Stimulated activated CD8-positive, alpha-beta memory T cell treated with anti-CD3 and anti-CD28 coated beads, Interleukin-4, amount 100 ng/mL, for 48 hours (primary cell): ENCODE measurements around the gene TSNAX.
A peak's percentile ranks its signal among the peaks of the same experiment; 100 is the strongest.
"Not testable (repeated sequence)": the region's sequence is repeated elsewhere in the genome, so short reads cannot be mapped to it uniquely, and the experiment has no call there.

Experiments
- DNase-seq: peaks from one replicate; pipeline ENCODE4 v3.0.0-alpha.2; 2020

TSNAX gene

DNA sequence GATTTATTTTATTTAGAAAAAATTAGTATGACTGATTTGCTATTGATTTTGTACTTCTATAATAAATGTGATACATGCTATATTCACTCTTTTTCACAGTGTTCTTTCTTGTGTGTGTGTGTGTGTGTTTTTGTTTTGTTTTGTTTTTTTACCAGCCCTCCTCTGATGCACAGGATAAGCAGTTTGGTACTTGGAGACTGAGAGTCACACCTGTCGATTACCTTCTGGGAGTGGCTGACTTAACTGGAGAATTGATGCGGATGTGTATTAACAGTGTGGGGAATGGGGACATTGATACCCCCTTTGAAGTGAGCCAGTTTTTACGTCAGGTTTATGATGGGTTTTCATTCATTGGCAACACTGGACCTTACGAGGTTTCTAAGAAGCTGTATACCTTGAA lies 35.9 kb downstream of the TSNAX start:
- DNase-seq = no peak

DNA sequence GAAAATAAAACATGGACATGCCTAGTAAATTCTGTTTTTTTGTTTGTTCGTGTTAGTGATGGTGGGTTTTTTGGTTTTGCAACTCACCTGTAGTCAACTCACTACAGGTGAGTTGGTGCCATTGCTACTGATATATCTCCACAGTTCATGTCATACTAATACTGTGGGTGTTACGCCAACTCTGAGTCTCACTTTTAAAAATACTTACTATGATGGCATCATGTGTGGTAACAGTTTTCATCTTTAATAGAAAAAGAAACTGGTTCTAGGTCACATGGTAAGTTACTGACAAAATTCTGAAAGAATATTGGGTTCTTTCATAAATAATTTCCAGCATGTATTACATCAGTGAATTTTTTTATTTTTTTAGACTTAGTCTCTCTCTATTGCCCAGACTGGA lies 38.0 kb downstream of the TSNAX start:
- DNase-seq = no peak

DNA sequence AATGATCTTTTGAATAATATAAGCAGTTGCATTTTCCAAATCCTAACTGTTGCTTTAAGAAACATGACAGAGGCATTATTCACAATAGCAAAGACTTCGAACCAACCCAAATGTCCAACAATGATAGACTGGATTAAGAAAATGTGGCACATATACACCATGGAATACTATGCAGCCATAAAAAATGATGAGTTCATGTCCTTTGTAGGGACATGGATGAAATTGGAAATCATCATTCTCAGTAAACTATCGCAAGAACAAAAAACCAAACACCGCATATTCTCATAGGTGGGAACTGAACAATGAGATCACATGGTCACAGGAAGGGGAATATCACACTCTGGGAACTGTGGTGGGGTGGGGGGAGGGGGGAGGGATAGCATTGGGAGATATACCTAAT lies 41.8 kb downstream of the TSNAX start:
- not testable (repeated sequence) for DNase-seq

DNA sequence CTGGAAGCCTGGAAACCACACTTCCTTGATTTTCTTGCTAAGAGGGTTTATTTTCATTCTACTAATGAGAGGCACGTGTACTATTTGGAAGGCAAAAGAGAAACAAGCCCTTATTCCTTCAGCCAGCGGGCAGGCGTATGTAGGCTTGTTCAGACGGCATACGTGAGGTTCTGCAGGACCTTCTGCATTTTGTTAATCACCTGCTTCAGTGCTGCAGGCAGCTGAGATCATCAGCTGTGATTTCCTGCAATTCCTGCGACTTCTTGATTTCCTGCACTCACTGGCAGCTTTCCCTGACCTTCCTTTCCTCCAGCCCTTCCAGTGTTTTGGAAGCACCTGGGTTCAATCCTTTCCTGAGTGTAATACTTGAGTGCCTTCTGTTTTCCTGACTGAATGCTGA lies 43.4 kb downstream of the TSNAX start:
- DNase-seq = no peak

DNA sequence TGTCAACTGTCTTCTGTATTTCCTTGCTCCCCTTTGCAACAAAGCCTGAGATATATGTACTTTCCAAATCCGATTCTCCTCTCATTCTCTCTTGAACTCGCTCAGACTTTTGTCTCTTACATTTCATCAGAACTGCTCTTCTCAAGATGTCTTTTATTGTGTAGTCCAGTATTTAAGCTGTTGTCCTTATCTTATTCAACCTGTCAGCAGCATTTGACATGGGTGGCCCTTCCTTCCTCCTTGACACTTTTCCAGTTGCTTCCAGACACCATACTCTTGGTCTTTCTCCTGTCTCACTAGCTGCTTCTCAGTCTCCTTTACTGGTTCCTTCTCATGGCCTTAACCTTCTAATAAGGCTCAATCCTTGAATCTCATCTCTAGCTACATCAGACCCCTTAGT lies 47.0 kb downstream of the TSNAX start:
- no peak for DNase-seq

DNA sequence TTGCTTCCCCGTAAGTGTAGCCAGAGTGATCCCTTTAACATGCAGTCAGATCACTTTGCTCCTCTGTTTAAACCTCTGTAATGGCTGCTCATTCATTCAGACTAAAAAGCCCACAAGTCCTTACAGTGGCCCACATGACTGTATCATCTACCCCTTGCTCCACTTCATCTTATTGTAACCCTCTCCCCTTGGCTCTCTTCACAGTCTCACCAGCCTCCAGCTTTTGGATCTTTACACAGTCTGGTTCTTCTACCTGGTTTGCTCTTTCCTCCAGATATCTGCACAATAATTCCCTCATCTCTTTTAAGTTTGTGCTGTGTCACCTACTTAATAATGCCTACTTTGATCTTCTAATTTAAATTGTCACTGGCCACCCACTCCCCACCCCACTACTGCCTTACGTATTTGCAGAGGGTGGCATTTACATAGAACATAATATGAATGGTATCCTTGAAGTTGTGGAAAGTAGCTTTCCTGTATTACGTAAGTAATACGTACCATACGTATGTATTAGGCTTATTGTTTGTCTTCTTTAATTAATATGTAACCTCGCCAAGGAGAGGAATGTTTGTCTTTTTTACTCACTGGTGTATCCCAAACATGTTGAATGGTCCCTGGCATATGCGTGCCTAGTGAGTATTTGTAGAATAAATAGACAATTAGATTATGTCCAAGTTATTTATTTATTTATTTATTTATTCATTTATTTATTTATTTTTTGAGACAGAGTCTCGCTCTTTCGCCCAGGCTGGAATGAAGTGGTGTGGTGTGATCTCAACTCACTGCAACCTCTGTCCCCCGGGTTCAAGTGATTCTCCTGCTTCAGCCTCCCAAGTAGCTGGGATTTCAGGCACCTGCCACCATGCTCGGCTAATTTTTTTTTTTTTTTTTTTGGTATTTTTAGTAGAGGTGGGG lies 48.6 kb downstream of the TSNAX start:
- DNase-seq = no peak

DNA sequence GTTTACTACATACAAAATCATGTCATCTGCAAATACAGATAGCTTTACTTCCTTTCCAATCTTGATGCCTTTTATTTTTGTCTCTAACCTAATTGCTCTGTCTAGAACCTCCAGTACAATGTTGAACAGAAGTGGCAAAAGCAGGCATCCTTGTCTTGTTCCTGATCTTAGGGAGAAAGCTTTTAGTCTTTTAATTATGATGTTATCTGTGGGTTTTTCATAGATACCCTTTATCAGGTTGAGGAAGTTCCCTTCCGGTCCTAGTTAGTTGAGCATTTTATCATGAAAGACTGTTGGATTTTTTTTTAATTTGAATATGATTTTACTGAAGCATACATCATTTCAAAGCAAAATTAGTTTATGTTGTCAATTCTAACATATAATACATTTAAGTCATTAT lies 52.4 kb downstream of the TSNAX start:
- no peak for DNase-seq

DNA sequence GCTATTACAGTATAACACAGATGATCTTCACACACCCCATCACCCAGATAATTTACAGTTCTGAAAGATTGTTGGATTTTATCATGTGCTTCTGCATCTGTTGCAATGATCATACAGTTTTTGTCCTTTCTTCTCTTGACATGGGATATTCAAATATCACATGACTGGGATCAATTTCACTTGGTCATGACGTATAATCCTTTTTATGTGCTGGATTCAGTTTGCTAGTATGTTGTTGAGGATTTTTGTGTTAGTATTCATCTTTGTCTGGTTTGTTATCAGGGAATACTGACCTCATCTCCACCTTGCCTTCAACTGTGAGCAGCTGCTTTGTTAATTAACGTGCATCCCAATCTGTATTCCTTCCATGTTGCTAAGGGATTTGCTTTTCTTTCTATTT lies 53.4 kb downstream of the TSNAX start:
- no peak for DNase-seq

DNA sequence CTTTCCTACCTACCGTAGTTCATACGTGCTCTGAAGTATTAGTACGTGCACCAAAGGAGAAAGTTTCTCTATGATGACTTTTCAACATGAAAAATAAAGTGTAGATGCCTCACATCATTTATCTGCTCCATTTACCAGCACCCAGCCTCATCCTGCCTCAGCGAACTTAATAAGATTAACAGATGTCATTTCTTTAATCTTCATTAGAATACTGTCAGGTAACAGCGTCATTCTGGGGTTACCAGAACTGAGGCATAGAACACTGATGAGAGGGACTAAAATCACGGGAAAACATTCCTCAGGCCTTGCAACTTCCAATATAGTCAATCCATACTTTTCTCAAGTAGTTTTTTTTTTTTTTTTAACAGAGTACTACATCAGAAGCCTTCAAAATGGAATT lies 54.9 kb downstream of the TSNAX start:
- no peak for DNase-seq

DNA sequence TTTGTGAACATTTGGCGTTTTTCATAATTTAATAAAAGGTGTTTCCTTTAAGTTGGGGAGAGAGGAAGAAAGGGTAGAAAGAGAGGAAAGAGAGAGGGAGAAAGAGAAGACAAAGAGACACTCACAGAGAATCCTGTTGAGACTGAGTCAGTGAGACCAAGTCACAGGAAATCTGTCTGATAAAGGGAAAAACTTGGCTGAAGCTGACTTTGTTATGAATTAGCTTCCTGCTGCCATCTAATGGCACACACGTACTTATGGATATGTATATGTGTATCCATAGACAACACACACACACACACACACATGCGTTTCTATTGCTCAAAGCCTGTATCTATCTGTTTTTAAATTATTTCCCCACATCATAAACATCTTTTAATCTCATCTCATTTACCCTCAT lies 55.6 kb downstream of the TSNAX start:
- no peak for DNase-seq

DNA sequence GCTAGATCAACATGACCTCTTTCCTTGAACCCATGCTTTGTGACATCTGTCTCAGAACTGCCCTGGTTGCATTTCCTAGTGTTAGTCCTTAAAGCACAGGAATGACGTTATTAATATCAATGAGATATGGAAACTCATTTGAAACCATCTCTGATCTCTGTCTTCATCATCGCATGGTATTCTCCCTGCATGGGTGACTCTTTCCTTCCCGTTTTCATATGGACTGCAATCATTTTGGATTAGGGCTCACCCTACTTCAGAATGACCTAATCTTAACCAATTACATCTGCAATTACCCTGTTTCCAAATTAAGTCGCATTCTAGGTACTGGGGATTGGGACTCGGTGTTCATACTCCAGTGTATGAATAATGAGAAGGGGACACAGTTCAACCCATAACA lies 56.5 kb downstream of the TSNAX start:
- DNase-seq = no peak

DNA sequence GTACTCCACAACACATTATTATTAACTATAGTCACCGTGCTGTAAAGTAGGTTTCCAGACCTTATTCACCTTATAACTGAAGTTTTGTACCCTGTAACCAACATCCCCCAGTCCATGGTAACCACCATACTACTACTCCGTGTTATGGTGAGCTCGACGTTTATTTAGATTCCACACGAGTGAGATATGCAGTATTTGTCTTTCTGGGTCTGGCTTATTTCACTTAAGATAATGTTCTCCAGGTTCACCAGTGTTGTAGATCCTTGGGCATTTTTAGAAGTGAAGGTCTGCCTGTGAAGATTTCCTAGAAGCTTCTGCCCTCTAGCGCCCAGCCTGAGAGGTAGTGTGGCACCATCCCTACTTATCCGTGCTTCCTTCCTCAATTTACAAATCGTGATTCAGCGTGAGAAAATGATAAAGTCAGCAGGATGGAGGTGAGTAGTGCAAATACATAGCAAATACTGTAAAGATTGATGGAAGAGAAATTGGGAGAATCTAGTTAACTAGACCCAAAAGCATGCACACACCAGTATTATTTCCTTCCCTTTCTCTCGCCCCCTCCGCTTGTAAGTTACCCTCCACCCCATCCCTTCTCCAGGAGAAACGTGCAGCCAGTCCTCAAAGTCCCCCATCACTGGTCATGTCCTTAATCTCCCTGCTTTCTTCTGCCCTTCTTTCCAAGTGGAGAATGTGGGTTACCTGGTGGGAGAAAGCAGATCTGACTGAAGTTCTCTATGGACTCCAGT lies 62.2 kb downstream of the TSNAX start:
- DNase-seq = peak; percentile 36

DNA sequence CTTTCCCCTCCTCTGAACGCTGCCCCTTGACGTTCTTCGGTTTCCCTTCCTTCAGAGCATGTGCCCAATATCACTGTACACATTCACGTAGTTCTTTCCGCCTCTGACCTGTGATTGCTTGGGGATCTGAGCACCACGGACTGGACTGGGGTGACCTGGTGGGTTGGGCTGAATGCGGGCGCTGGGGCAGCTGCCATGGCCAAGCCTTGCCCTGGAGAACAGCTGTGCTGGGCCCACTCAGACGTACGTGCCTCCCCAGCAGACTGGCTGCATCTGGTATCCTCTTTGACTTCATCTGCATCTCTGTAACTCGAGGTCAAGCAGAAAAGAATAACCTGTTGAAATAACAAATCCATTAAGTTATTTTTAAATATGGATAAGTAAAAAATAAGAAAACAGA lies 63.0 kb downstream of the TSNAX start:
- DNase-seq = no peak

DNA sequence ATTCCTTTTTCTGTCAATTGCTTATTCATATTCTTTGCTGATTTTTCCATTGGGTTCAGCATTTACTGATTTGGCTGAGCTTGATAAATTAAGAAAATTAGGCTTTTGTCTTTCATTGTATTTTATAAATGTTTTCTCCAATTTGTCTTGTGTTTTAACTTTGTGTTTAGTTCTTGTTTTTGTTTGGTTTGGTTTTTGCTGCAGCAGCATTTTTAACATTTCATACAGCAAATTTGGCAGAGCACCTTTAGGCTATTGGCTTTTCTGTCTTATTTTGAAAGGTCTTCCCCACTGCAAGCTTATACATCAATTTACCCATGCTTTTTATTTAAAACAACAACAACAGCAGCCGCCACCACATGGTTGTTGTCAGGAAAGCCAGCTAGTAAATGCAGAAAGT lies 64.3 kb downstream of the TSNAX start:
- DNase-seq = no peak

DNA sequence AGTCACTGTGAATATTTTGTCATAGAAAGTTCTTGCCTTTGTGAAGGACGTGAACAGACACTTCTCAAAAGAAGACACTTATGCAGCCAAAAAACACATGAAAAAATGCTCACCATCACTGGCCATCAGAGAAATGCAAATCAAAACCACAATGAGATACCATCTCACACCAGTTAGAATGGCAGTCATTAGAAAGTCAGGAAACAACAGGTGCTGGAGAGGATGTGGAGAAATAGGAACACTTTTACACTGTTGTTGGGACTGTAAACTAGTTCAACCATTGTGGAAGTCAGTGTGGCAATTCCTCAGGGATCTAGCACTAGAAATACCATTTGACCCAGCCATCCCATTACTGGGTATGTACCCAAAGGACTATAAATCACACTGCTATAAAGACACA lies 64.8 kb downstream of the TSNAX start:
- not testable (repeated sequence) for DNase-seq

DNA sequence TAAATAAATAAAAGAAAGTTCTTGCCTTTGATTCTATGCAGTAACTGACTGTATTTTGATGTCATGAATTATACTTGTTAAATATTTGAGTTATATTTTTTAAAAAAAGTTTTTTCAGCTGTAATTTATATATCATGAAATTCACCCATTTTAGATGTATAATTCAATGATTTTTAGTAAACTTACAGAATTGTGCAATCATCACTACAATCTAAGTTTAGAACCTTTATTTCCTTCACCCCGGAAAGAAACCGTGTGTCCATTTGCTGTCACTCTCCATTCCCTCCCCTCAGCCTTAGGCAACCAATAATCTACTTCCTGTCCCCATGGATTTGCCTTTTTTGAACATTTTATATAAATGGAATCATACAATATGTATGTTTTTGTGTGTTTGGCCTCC lies 65.7 kb downstream of the TSNAX start:
- no peak for DNase-seq

DNA sequence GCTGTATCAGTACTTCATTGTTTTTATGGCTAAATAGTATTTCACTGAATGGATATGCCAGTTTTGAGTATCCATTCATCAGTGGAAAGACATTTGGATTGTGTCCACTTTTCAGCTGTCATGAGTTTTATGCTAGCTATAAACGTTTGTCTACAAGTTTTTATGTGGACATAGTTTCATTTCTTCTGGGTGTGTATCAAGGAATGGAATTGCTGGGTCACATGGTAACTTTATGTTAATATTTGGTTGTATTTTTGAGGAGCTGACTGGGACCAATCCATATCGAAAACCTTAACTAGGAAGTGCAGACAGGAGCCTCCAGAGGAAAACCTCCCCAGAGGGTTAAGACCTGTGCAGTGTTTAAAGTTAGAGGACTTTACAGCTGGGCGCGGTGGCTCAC lies 66.3 kb downstream of the TSNAX start:
- DNase-seq = no peak

DNA sequence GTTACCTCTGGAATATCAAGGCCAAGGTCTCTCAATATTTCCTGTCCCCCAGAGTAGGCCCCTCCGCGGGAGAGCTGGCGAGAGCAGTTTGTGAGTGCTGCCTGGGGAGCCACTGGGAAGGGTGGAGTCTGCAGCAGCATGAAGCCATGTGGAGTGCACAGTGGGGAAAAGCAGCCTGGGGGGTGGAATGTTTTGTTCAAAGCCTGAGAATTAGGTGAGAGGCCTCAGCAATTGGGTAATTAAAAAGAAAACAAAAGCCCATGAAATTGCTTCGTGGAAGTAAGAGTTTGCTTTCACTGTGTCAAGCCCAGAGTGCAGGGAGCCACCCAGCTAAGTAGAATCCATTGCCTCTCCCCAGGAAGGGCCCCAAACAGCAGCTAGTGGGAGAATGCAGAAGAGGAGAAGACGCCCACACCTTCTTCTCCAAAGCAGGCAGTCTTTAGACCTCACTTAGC lies 67.9 kb downstream of the TSNAX start:
- DNase-seq = no peak

DNA sequence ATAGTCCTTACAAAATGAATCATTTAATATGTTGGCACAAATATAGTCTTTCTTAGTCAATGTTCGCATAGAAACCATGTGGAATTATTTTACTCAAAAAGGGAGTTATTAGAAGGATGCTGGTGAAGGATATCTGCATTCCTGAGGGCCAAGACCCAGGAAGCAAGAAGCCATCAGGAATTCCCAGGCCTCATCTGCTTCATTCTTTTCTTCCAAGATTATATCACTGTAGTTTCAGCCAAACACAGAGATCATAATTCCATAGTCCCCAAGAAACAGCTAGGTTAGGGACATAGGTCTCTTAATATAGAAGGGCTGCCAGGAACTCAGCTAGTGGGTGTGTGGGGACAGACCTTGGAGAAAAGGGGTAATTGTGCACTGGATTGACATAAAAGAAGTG lies 69.5 kb downstream of the TSNAX start:
- no peak for DNase-seq

DNA sequence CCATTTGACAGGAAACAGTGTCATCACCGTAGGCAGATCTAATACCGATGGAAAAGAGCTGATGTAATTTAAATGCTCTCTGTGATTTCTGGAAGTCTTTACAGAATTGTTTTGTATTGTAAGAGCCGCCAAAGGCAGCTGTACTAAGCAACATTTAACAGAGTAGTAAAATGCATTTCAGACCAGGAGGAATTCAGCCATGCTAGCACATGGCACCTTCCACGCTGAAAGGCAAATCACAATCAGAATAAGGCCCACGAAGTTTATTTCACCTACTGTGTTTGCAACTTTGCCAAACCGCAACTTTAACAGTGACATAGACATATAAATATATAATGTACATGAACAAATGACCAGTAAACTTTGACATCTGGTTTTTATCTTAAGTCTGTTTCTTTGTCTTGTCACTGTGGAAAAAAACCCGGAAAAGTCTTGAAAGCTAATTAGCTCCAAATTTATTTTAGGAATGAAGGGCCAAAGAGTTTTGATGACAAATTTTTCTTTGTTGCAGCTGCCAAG lies 72.0 kb downstream of the TSNAX start:
- DNase-seq = no peak

DNA sequence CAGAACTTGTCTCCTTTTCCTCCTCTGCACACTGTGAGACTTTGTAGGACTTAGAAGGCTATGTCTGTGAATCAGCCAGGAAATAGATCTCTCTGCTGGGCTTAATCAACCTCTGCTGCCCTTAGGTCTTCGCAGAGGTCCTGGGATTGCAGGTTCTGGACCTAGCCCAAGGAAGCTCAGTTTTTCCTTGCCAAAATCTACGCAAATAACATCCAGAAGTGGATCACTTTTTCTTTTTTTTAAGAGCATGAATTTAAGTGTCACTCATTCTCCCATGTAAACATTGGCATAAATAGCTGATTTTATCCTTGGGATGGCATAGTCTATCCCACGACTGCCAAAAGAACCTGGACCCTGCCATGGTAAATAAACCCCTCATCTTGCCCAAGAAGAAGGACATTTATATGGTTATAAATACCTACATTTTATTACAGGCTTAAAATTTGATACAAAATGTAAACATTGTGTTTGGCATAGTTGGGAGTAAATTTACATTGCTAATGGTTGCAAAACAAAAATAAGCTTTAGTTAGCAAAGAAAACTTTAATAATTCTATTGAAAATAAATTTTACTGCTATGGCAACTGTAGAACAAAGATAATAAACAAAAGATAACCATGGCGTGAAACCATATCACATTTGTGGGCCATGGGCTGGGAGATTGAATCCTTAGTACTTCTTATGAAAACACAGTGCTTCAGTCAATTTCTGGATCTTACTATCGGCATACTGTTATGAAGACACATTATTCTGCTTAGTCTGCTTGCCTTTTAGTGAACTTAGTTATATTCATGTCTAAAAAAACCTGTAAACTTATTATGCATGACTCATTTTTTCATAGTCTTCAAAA lies 73.6 kb downstream of the TSNAX start:
- no peak for DNase-seq

DNA sequence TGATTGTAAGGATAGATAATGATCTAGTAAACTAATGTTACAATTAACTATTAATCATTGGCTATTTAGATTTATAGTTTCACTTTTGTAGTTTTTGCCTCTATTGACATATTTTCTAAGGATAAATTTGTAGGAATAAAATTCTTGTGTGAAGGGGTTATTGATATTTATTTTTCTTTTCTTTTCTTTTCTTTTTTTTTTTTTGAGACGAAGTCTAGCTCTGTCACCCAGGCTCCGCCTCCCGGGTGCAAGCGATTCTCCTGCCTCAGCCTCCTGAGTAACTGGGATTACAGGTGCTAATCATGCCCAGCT lies 74.2 kb downstream of the TSNAX start:
- no peak for DNase-seq

DNA sequence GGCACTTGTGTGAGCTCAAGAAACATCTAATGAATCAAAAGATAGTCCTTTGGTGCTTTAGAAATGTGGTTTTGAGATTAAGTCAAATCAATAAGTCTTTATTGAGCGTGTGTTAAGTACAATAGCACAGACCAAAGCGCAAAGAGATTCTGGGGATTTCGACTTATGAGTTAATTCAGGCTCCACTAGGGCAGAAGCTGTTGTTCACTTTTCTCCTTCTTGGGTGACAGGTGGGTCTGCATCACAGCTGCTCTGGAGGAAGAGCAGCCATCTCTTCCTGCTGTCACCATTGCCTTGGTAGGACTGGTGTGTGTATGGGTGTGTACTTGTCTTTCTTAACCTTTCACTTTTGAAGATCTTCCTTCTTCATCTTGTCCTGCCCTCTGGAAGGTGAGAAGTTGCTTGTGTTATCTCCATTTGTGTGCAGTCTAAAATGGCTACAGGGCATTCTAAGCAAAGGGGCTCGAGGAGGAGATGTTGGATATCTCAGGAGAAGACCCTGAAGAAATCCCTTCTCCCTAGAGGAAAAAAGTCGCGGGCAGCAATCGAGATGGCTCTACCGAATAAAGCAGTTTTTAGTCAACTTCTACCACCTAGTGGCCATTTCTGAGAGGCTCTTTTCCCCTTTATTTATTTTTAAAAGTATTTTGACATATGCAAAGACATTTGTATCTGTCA lies 75.3 kb downstream of the TSNAX start:
- no peak for DNase-seq
